Activated CD8-positive, alpha-beta memory T cell treated with anti-CD3 and anti-CD28 coated beads, Interleukin-2, amount 50 U/mL, for 24 hours (primary cell): ENCODE results near the gene ZNF787.
"Not testable (repeated sequence)": the region's sequence is repeated elsewhere in the genome, so short reads cannot be mapped to it uniquely, and the experiment has no call there.

Experiments used
- DNase-seq: peaks from one replicate; pipeline ENCODE4 v3.0.0-alpha.2; 2020; ENCODE audit errors: extremely low read depth

ZNF787 gene

GRCh38 chr19:56121180-56122167 is at the start of gene ZNF787:
Gene ZNF787, minus strand, starts transcription at chr19:56121295. Its CDS starts 18,078 bp downstream, at chr19:56103217.
- peak; percentile 94 for DNase-seq

GRCh38 chr19:56170261-56170660 is 49.2 kb upstream of the ZNF787 start:
- DNase-seq, result no peak

- DNase-seq, result no peak
Observed at GRCh38 chr19:56167064-56167578, 46.0 kb upstream of the ZNF787 start.

GRCh38 chr19:56163097-56163496 is 42.0 kb upstream of the ZNF787 start:
- no peak for DNase-seq

GRCh38 chr19:56162258-56162657 is 41.2 kb upstream of the ZNF787 start:
- no peak for DNase-seq

- DNase-seq, result no peak
Observed at GRCh38 chr19:56161534-56161933, 40.4 kb upstream of the ZNF787 start.

GRCh38 chr19:56159622-56160271 is 38.7 kb upstream of the ZNF787 start:
- DNase-seq, result no peak

GRCh38 chr19:56159009-56159559 is 38.0 kb upstream of the ZNF787 start:
- DNase-seq, result no peak

- no peak for DNase-seq
Observed at GRCh38 chr19:56158170-56158757, 37.2 kb upstream of the ZNF787 start.

- no peak for DNase-seq
Observed at GRCh38 chr19:56156768-56157167, 35.7 kb upstream of the ZNF787 start.

GRCh38 chr19:56155124-56155687 is 34.1 kb upstream of the ZNF787 start:
- no peak for DNase-seq

- no peak for DNase-seq
Observed at GRCh38 chr19:56153507-56153906, 32.4 kb upstream of the ZNF787 start.

- DNase-seq, result no peak
Observed at GRCh38 chr19:56152644-56153043, 31.5 kb upstream of the ZNF787 start.

- no peak for DNase-seq
Observed at GRCh38 chr19:56150358-56150757, 29.3 kb upstream of the ZNF787 start.

GRCh38 chr19:56149656-56150038 is 28.6 kb upstream of the ZNF787 start:
- no peak for DNase-seq

GRCh38 chr19:56148955-56149655 is 28.0 kb upstream of the ZNF787 start:
- not testable (repeated sequence) for DNase-seq

GRCh38 chr19:56148096-56148495 is 27.0 kb upstream of the ZNF787 start:
- DNase-seq, result no peak

GRCh38 chr19:56147307-56147706 is 26.2 kb upstream of the ZNF787 start:
- DNase-seq, result no peak

- no peak for DNase-seq
Observed at GRCh38 chr19:56146904-56147303, 25.8 kb upstream of the ZNF787 start.

GRCh38 chr19:56145698-56146097 is 24.6 kb upstream of the ZNF787 start:
- DNase-seq, result no peak

- no peak for DNase-seq
Observed at GRCh38 chr19:56144831-56145230, 23.7 kb upstream of the ZNF787 start.
